ENCODE results near the gene SUFU. TPM values are rescaled to one million over a fixed set of nuclear protein-coding genes. Genes with fewer than 3 reads are reported as not detected.
A peak's percentile ranks its signal among the peaks of the same experiment; 100 is the strongest.

SUFU gene
- total RNA-seq, 2 donors from 2014 or later, result 6.6 to 9.2 TPM

DNA sequence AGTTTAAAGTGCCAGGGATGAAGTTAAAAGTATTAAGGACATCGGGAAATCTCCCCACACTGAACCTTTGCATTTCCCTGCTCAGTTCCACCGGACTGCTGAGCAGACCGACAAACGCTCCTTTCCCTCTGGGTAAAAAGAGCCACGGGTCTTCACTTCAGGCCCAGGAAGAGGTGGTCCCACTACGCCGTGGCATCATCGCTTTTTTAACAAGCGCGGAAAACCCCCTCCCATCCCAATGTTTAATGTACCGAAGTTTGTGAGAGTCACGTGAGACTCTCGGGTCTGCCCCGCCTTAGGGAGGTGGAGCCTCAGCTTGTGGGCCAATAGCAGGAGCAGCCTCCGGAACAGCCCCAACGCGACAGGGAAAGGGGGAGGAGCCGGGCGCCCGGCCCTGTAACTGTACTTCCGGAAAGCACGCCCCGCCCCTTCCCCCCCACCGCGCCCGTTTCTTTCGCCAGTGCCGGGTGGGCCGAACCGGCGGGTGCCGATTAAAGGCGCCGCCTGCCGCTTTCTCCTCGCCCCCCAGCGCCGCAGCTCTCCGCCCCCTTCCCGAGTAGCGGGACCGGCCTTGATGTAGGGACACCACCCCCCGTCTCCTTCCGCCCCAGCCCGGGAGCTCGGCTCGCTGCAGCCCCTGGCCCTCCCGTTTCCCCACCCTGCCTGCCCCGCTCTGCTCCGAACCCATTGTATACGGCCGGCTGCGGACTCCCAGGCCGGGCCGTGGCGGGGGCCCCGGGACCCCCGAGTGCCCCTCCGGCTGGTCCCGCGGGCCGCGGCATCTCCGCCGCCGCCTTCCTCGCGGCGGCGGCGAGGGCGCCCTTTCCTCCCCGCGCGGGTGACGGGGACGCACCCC lies 138.3 kb downstream of the SUFU start:
- ATAC-seq, result peak; percentile 67 to 77
- DNase-seq, result peak; percentile 99
- intact Hi-C loops (cut with DNase I), result no loop called here

DNA sequence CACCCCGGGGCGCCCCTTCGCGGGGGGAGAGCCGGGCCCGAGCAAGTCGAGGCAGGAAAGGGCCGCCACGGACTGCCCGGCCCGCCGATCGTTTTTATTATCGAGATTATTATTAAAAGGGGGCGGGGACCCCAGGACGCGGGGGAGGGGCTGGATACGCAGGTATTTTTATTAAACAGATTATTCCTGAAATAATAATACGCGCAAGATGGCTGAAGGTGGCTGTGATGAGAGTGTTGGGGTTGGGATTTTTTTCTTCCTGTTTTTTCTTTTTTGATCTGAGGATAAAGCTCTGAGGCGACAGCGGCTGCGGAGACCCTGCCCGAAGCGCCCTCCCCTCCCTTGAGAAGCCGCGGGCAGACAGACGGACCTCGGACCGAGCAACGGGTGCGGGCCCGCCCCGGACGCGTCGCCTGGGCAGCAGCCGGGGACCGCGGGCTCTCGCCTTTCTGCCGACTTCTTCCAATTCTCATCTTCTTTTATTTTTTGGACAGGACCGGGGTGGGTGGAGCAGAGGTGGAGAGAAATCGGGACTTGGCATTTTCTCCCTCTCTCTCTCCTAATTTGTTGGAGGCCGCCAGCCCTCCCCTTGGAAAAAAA lies 139.1 kb downstream of the SUFU start:
- peak; percentile 0 to 2 for ATAC-seq
- peak; percentile 68 for DNase-seq
- intact Hi-C loops (cut with DNase I), result no loop called here

DNA sequence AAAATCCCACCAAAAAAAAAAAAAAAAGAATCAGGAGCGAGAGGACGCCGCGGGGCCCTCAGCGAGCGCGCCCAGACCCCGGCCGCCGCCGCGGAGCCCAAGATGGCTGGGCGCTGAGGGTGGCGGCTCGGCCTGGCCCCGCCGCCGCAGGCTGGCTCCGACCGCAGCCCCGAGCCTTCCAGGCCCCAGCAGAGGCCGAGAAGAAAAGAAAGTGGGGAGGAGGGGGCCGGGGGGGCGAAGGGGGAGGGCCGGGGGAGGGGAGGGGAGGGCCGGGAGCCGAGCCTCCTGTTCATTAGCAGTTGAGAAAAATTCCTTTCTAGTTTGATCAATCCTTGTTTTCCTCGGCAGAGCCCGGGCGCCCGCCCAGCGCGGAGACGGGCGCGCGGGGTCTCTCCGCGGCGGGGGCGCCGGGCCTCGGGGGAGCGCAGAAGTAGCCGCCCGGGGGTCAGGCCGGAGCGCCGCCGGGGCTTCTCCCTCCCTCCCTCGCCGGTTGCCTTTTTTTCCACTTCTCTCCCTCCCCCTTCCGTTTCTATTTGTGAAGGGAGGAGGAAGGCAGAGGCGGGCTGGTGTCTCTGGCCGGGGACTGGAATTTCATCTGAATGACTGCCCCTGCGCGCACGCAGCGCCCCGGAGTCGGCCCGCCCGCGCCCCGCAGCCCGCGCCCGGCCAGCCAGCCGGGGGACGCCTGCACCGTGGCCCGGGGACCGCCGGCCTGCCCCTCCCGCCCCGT lies 139.7 kb downstream of the SUFU start:
- peak; percentile 79 for DNase-seq
- peak; percentile 14 to 28 for ATAC-seq
- intact Hi-C loops (cut with DNase I), result no loop called here

DNA sequence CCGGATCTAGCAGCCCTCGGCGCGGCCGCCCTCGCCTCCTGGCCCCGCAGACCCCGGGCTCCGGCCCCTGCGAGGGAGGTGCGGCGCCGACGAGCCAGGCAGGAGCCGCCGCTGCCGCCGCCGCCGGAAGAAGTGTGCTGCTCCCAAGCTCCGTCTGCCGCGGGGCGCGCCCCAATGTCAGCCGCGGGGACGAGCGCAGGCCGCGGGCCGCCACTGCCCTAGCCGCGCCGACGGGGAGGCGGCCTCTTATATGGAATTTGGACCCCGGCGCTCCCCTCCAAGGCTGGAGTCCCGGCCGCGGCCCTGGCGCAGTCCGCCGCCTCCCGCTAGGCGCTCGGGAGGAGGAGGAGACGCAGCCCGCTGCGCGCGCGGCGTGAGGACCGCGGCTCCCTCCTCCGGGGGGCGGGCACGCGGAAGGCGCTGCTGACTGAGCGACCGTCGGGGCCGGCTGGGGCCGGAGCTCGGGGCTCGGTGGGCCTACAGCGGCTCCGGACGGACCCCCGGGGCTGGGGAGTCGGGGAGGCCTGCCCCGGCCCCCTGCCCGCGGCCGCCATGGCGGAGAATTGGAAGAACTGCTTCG lies 140.4 kb downstream of the SUFU start, which contains the start of gene TRIM8:
Gene TRIM8, plus strand, starts transcription at position 414 of the 580 bp plus-strand sequence. Its CDS starts 139 bp downstream, at position 553.
- ATAC-seq (peak; percentile 5 to 6), DNase-seq (peak; percentile 65)
- intact Hi-C loops (cut with DNase I), result no loop called here

DNA sequence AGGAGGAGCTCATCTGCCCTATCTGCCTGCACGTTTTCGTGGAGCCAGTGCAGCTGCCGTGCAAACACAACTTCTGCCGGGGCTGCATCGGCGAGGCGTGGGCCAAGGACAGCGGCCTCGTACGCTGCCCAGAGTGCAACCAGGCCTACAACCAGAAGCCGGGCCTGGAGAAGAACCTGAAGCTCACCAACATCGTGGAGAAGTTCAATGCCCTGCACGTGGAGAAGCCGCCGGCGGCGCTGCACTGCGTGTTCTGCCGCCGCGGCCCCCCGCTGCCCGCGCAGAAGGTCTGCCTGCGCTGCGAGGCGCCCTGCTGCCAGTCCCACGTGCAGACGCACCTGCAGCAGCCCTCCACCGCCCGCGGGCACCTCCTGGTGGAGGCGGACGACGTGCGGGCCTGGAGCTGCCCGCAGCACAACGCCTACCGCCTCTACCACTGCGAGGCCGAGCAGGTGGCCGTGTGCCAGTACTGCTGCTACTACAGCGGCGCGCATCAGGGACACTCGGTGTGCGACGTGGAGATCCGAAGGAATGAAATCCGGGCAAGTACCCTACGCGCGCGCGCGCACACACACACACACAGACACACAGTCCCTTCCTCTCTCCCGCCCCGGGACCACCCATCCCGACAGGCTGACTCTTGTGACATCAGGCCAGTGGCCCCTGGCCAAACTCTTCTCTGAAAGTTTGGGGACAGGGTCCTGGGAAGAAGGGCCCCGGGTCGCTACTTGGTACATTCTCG lies 141.0 kb downstream of the SUFU start:
- DNase-seq (peak; percentile 86), ATAC-seq (peak; percentile 20 to 25)
- intact Hi-C loops (cut with DNase I), result loop anchor here (5.0 kb wide), 1 partner anchor 48 kb away; no protein-coding TSS in a partner anchor

DNA sequence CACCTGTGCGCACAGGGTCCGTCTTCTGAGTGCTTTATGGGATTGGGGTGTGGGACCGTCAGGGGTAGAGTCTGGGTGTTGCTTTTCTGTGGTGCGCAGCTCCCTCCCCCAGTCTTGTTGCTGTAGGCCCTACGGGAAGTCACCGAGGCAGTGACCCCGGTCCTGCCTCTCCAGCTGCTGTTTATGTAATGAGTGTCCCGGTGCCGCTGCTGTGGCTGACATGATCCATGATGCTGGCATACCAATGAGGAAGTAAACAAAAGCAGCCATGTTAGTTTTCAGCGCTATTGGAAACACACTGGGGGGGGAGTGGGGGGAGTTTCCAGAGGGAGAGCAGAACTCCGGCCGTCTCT lies 141.6 kb downstream of the SUFU start:
- ATAC-seq (peak; percentile 2 to 6), DNase-seq (peak; percentile 79)
- intact Hi-C loops (cut with DNase I), result loop anchor here (5.0 kb wide), 1 partner anchor 48 kb away; no protein-coding TSS in a partner anchor

DNA sequence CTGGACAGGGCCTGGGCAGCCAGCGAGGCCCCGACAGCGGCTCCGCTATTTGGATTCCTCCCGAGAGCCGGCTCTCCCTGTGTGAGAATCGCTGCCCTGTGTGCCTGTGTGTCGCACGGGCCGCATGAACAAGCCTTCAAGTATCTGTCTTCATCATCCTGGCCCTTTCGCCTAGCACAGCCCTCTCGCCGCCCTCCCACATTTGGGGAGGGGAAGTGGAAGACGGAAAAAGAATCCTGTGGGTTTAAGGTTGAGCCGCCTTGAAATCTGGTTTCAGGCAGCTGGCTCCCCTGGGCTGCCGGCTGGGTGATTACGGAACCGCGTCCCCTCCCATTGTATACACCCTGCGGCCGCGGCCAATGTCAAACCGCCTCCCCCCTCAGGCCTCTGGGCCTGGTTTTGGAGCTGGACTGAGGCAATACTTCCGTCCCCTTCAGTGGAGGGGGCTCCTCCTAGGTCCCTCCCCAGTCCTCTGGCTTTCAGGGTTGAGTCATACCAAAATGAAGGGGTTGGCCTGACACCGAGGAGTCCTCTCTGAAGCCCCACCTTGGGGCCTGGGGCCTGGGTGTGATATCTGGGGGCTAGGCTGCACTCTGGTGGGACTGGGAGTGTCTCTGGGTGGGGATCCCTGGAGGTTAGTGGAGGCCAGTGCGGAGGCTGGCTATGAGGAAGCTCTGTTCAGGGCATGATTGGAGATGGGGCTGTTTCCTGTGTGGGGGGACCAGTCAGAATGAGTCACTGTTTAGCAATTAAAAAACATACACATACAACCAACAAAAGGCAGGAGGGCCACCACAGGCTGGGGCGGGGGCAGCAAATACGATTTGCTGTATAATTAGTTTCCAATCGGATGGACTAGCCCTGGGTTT lies 142.2 kb downstream of the SUFU start:
- peak; percentile 92 for DNase-seq
- intact Hi-C loops (cut with DNase I), result loop anchor here (5.0 kb wide), 1 partner anchor 49 kb away; no protein-coding TSS in a partner anchor
- peak; percentile 28 to 52 for ATAC-seq

DNA sequence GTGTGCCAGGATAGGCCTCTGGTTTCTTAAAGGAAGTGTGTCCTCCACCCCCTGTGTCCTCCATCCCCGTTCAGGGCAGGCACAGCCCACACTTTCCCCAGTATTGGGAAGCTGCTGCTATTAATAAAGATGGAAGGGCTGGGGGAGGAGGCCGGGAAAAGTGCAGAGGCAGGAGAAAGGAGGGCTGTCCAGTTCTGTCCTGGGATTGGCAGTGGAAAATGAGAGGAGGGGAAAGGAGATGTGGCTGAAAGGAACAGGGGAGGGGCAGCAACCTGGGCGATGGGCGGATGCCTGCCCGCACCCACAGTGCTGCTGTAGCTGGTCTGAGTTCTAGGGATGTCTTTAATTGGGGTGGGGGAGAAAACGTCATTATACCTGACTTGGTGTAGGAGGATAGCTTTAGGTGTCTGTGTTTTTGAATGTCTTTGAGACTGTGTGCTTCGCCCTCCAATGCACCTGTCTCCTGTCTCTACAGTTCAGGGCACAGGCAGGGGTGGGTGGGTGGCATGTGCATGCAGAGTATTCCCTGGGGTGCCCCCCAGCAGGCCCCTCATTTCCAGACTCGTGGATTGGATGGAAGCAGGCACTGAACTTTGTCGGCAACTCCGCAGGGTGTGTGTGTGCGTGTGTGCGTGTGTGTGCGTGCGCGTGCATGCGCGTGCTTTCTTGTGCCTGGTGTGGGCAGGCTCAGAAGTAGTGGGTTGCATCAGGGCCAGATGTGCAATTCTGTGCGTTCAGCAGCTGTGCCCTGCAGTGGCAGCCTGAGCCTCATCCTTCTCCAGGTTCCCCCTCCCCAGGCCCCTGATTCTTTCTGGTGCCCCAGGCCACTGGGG lies 143.1 kb downstream of the SUFU start:
- intact Hi-C loops (cut with DNase I), result loop anchor here (5.0 kb wide), 1 partner anchor 50 kb away; no protein-coding TSS in a partner anchor
- ATAC-seq (peak in 1 of 2 donors; percentile 2), DNase-seq (no peak)

DNA sequence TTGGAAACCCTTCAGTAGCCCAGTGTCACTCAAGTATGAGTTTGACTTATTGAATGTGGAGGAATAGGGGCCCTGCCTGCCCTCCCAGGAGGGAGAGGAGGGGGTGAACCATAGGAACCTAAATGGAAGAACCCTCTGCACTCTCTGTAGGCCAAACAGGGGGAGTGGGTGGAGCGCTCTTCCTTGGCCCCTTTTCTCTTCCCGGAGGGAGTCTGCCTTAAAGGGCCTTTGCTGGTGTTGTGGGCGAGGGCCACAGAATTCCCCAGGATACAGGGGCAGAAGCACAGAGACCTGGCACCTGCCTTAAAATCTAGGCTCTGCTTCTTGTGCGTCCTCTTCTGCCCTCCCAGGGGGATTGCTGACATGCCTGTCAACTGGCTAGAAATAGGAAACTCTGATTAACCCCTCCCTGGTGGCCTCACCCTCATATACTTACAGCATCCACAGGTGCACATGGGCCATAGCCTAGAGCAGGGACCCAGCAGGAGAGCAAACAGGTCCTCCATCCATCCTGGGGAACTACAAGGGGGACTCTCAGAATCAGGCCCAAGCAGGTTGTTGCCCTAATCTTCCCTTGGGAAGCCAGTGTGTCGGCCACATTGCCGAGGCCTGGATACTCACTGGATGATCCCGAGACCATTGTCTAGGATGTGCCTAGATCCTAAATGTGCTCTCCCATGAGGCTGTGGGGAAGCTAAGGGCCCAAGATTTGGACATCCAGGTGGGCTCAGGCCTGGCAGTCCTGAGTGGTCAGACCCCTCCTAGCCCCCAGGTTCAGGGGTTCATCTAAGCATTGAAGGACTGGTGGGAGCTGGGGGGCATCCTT lies 143.9 kb downstream of the SUFU start:
- intact Hi-C loops (cut with DNase I), result loop anchor here (5.0 kb wide), 1 partner anchor 50 kb away; no protein-coding TSS in a partner anchor
- DNase-seq (no peak), ATAC-seq (no peak)

DNA sequence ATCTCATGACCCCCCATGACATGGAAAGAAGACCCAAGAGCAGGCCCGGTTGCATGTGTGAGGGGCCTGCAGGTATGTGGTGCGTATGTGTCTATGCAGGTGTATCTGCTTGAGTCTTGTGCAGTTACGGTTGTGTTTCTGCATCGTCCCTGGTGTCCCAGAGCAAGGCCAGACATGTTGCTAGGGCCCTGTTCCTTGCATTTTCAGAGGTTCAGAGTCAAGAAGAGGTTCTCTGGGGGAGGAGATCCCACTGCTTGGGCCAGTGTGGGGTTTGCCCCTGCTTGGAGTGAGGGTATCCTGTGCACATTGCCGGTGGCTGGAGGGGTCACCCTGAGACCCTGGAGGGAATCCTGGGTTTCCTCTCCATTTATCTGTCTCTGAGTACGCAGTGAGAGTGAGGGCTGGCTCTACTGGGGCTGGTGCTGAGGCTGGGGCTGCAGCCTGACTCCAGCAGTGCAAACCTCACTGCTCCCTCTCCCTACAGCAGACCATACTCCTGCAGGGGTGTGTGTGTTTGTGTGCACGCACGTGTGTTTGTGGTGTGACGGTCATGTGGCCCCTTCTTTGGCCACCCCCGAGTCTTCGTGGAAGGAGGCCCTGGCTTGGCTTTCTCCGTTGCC lies 144.6 kb downstream of the SUFU start:
- ATAC-seq (no peak), DNase-seq (no peak)
- intact Hi-C loops (cut with DNase I), result loop anchor here (5.0 kb wide), 1 partner anchor 51 kb away; no protein-coding TSS in a partner anchor

DNA sequence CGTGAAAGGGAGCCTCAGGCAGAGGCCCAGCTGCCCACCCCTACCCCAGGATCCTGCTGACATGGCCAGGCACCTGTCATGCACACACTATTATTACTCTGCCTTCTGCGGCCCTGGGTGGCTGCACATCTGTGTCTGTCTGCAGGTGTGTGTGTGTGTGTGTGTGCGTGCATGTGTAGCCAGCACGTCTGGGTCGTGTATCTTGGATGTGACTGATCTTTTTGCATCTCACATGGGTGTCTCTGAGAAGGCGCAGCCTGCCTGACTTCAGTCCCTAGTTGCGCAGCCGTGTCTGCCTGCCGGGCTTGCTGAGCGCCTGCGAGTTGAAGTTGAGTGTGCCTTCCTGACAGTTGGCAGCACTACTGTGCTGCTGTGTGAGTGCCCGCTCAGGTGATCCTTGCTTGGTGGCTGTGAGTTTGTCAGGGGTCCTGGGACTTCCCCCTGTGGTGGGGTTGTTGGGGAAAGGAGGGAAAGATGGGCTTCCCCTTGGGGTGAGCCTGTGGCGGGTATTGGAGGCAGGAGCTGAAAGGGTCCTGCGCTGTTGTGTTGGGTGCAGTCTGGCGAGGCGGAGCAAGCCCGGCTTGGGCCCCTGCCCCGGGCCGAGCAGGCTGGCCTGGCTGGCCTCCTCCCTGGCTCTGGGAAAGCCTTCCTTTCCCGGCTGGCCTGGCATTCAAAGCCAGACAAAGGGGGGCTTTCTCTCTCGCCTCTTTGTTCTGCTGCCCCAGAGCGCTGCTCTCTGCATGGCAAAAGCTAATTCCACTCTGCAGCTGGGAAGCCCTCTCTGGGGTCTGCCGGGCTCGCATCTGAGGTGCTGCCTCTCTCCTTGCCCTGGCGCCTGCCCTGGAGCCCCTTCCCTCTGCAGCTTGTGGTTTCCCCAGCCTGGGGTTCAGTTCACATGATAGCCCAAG lies 145.4 kb downstream of the SUFU start:
- ATAC-seq, result no peak
- intact Hi-C loops (cut with DNase I), result loop anchor here (5.0 kb wide), 1 partner anchor 52 kb away; no protein-coding TSS in a partner anchor
- DNase-seq, result no peak

DNA sequence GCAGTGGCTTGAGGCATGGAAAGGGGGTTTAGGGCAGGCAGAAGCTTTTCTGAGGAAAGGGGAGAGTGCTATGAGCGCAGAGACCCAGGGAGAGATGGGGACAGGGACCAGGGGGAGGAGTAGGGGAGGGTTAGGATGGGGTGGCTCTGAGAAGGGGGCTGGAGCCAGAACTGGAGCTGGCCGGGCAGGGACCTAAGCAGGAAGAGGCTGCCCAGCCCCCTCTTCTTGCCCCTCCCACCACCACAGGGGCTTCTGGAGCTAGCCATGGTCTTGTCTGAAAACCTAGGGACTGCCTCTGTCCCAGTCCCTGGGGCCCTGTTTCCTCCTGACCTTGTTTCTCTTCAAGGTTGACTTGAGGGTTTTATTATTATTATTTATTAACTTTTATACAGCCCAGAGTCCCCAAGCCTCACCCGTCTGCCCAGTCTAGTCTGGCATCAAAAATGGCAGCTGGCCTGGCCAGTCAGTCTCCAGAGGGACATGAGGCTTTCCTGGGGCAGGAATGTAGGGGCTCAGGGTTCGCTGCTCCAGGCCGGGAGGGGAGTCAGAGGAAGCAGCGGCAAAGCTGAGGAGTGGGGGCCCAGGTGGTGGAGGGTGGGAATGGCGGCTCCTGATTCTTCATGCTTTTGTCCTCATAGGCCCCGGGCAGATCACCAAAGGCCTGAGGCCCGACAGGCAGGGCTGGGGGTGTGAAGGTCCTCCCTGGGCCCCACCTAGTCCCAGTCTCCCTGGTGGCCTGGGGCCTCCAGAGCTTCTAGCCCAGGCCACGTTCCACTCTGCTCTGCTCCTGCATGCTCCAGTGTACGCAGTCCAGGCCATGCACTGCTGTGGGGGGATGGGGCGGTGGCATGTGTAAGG lies 146.3 kb downstream of the SUFU start:
- no peak for ATAC-seq
- no peak for DNase-seq
- intact Hi-C loops (cut with DNase I), result loop anchor here (5.0 kb wide), 1 partner anchor 53 kb away; no protein-coding TSS in a partner anchor
